Stimulated activated naive CD4-positive, alpha-beta T cell treated with Interleukin-2 at 50 U/mL for 16 hours (primary cell): ENCODE measurements around the gene MAP3K7CL.
"Not testable (repeated sequence)": the region's sequence is repeated elsewhere in the genome, so short reads cannot be mapped to it uniquely, and the experiment has no call there.

Experiments
- DNase-seq: peaks from one replicate; lab custom pipeline; 2025; lab: John Stamatoyannopoulos, UW

The MAP3K7CL gene

GRCh38 chr21:29133796-29134195 is 3.4 kb downstream of the MAP3K7CL start:
- DNase-seq, result no peak

DNA sequence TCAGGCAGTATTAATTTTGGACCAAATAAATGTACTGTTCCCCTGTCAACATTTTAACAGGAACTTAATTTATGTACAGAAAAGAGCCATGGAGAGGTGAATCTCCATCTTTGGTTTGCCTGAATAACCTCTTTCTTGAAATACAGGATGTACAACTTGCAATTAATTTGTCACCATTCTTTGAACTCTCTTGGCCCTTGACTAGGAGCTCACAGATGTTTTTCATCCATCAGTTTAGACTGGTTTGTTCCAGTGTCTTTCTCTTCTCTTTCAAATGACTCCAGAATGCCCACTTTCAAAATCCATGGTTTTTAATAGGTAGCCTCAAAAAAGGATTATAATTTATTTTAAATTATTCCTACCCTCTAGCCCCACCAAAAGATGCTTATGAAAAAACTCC is 5.0 kb downstream of the MAP3K7CL start:
- DNase-seq, result no peak

DNA sequence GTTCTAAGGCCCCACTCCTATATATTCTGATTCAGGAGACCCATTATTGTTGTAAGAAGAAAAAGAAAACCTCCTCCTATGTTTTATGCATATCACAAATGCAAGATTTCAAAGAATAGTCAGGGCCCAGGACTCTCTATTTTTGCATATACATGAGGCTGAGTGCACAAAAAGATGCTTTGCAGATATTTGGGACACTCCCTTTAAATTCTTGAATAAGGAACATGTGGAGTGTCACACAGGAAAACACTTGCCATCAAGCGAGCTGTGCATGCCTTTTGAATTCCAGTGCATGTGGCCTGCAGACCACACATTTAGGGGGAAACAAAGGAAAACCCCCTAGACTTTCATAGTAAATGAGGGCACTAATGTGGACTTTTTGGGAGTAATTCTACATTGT is 5.6 kb downstream of the MAP3K7CL start:
- DNase-seq, result no peak

GRCh38 chr21:29144736-29145353 is 14.4 kb downstream of the MAP3K7CL start:
- no peak for DNase-seq

GRCh38 chr21:29145354-29145782 is 14.9 kb downstream of the MAP3K7CL start:
- DNase-seq, result no peak

DNA sequence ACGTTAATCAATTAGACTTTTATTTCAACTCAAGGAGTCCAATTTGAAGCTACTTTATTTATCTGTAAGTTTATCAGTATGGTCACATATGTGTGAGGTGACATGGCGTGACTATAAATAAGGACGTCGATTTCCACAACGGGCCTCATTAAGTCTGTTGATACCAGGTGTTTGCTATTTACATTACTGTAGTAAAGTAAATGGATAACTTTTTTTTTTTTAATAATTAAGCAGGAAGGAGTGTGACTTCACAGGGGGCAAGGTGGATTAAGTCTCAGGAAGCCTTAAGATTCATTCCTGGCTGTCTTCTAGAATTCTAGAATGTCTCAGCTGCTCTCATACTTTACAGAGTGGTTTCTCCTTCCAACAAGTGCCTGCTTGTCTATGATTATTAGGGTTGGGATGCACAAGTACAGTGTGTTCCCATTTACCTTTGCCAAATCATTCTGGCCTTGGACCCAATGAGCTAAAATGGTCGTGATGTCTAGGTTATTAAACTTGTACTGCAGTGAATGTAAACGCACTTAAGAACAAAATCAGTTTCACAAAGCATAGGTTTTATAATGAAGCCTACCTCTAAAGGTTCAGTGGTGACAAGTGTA is 15.5 kb downstream of the MAP3K7CL start:
- no peak for DNase-seq

DNA sequence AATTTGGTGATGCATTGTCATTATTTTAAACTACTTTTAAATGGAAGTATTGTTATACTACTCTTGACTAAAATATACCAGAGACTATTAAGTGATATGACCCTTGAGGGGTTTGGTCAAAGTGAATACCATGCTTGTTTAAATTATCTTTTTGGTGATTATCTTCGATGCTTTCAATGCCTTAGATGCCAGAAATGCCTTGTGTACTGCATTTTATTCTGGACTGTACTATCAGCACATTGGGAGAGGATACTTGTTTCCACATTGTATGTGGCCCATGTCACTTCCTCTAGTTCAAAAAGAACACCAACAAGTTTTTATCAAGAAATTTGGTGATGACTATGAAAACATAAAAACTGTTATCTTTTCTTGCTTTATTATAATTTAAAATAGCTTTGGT is 16.3 kb downstream of the MAP3K7CL start:
- DNase-seq, result no peak

GRCh38 chr21:29148530-29148929 is 18.1 kb downstream of the MAP3K7CL start:
- no peak for DNase-seq

DNA sequence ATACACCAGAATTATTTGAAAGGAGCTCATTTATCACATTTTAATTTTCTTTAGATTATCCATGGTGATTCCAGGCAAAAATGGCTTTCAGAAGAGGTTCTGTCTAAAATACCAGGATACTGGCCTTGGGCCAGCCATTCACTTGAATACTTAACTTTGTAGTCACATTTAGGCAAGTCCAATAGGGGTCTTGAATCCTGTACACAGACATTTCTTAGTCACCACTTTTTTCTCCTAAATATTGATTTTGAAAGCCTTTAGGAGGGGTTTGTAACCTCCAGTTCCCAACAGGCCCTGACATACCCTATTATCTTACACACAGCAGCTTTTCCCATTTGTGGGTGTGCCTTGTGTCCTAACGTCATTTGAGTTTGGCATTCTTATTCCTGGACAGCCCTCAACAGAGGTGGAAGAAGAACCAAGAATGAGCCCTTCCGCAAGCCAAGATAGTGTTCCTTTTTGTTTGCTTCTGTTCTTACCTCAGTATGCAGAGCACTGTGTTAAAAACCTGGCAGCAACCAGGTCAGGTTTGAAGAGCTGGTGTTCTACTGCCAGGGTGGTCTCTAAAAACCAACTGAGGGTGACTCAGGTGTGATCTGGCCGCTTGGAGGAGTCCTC is 19.5 kb downstream of the MAP3K7CL start:
- no peak for DNase-seq

DNA sequence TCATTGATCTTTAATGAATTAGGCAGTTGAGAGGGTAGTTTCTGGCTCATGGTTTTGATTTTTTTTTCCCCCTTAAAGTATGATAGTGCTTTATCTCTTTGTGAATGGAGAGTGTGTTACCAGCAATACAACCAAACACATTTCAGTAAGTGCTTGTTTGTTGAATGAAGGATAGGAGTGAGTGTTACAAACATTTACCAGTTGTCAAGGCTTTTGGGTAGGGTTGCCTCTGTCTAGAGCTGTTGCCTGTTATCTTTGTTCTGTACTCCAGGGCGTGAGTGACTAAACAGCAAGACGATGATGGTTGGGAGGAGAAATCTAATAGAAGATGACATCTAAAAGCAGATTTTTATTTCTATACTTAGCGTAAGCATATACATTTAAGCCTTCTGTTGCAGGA is 21.5 kb downstream of the MAP3K7CL start:
- DNase-seq, result no peak

DNA sequence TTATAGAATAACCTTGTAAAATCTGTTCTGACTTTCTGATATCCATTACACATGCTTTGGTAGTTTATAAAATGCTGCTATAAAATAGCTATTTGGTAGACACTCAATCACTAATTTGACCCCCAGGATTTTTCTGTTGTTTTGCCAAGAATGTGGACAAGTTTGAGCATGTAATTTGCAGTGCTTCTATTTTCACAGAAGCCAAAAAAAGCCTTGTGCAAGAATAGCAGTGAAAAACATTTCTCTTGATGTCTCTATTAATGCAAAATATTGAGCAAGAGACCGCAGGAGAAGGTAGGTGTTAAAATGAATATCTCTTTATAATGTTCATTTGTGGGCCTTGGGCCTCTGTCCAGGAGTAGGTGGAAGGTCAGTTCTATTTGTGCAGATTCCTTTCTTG is 22.5 kb downstream of the MAP3K7CL start:
- no peak for DNase-seq

GRCh38 chr21:29154270-29154669 is 23.8 kb downstream of the MAP3K7CL start:
- no peak for DNase-seq

- no peak for DNase-seq
Observed at GRCh38 chr21:29155118-29155932, 24.9 kb downstream of the MAP3K7CL start.

DNA sequence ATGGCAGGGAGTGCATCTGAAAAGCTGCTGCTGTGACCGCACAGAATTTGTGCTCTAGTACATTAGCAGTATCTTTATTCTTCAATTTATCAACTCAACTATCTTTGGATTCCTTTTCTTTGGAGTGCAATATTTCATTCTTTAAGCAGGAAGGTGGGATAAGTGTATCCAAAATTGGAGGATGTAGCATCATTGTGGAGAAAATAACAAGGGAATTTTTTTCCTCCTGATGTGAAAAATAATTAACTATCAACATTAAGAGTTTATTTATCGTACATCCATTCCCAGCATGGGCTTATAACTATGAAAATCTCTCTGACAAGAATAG is 25.5 kb downstream of the MAP3K7CL start:
- DNase-seq, result no peak

- no peak for DNase-seq
Observed at GRCh38 chr21:29157080-29157479, 26.6 kb downstream of the MAP3K7CL start.

- no peak for DNase-seq
Observed at GRCh38 chr21:29159842-29160241, 29.4 kb downstream of the MAP3K7CL start.

DNA sequence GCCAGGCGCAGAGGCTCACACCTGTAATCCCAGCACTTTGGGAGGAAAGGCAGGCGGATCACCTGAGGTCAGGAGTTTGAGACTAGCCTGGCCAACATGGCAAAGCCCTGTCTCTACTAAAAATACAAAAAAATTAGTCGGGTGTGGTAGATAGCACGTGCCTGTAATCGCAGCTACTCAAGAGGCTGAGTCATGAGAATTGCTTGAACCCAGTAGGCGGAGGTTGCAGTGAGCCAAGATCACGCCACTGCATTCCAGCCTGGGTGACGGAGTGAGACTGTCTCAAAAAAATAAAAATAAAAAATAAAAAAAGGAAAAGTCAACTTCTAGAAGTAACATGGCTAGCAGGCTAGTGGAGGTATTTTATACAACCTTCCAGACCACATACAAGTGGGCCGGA is 32.4 kb downstream of the MAP3K7CL start:
- not testable (repeated sequence) for DNase-seq

GRCh38 chr21:29163341-29164115 is 33.1 kb downstream of the MAP3K7CL start:
- no peak for DNase-seq

- DNase-seq, result no peak
Observed at GRCh38 chr21:29164323-29164942, 34.0 kb downstream of the MAP3K7CL start.

DNA sequence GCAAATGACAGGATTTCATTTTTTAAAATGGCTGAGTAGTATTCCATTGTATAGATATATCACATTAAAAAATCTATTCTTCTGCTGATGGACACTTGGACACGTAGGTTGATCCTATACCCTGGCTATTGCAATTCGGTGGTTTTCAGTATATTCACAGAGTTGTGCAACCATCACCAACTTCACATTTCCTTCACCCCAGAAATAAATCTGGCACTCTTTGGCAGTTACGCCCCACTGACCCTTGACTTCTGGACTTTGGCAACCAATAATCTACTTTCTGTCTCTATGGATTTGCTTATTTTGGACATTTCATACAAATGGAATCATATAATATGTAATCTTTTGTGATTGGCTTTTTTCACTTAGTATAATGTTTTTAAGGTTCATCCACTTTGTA is 35.9 kb downstream of the MAP3K7CL start:
- no peak for DNase-seq

GRCh38 chr21:29166853-29167252 is 36.4 kb downstream of the MAP3K7CL start:
- DNase-seq, result no peak

GRCh38 chr21:29167481-29167880 is 37.0 kb downstream of the MAP3K7CL start:
- not testable (repeated sequence) for DNase-seq
